ENCODE measurements around the gene CDH7. TPM values are rescaled to one million over a fixed set of nuclear protein-coding genes. Genes with fewer than 3 reads are reported as not detected.
A peak's percentile ranks its signal among the peaks of the same experiment; 100 is the strongest.

The CDH7 gene
- total RNA-seq = not detected

GRCh38 chr18:65750389-65751154 lies at the start of gene CDH7:
Gene CDH7 (plus strand): TSS chr18:65751012. CDS start chr18:65762843, 11,831 bp downstream.
- no peak within 1 kb of the TSS for H3K27ac ChIP-seq
- TF ChIP-seq POLR2A (IDR thresholded peaks at IDR 0.05) (no peak), CTCF (IDR thresholded peaks at IDR 0.05) (no peak)
- DNase-seq = no peak
- H3K36me3 ChIP-seq = no peaks in the 10 kb centered on the region
- H3K4me3 ChIP-seq = peak within 1 kb of the TSS in 2 of 4 donors; percentile 26 to 40
- H3K27me3 ChIP-seq = peaks cover 0 to 4% of the 10 kb centered on the region in 2 donors
- H3K9me3 ChIP-seq = no peaks in the 10 kb centered on the region
- peaks cover 0 to 11% (median 0%) of the 10 kb centered on the region in 4 donors for H3K4me1 ChIP-seq

- Histone ChIP-seq H3K9me3 (no peaks in the 10 kb centered on the region), H3K27me3 (no peaks in the 10 kb centered on the region), H3K36me3 (no peaks in the 10 kb centered on the region), H3K4me1 (no peaks in the 10 kb centered on the region), H3K27ac (no peak overlapping the region), H3K4me3 (no peak overlapping the region)
- TF ChIP-seq CTCF (IDR thresholded peaks at IDR 0.05) (no peak), POLR2A (IDR thresholded peaks at IDR 0.05) (no peak)
- DNase-seq = no peak
Observed at GRCh38 chr18:65704046-65704445, 46.8 kb upstream of the CDH7 start.

GRCh38 chr18:65706646-65707045 lies 44.2 kb upstream of the CDH7 start:
- no peaks in the 10 kb centered on the region for H3K36me3 ChIP-seq
- H3K27me3 ChIP-seq = no peaks in the 10 kb centered on the region
- H3K4me3 ChIP-seq = no peak overlapping the region
- TF ChIP-seq POLR2A (IDR thresholded peaks at IDR 0.05) = no peak
- no peak for TF ChIP-seq CTCF (IDR thresholded peaks at IDR 0.05)
- no peaks in the 10 kb centered on the region for H3K9me3 ChIP-seq
- H3K4me1 ChIP-seq = no peaks in the 10 kb centered on the region
- DNase-seq = no peak
- H3K27ac ChIP-seq = no peak overlapping the region

- no peaks in the 10 kb centered on the region for H3K36me3 ChIP-seq
- H3K4me1 ChIP-seq = no peaks in the 10 kb centered on the region
- TF ChIP-seq POLR2A (IDR thresholded peaks at IDR 0.05) (no peak), CTCF (IDR thresholded peaks at IDR 0.05) (no peak)
- H3K4me3 ChIP-seq = no peak overlapping the region
- H3K9me3 ChIP-seq = no peaks in the 10 kb centered on the region
- H3K27ac ChIP-seq = no peak overlapping the region
- DNase-seq = no peak
- H3K27me3 ChIP-seq = no peaks in the 10 kb centered on the region
Observed at GRCh38 chr18:65711493-65711892, 39.3 kb upstream of the CDH7 start.

- Histone ChIP-seq H3K27me3 (no peaks in the 10 kb centered on the region), H3K27ac (no peak overlapping the region), H3K9me3 (no peaks in the 10 kb centered on the region), H3K36me3 (no peaks in the 10 kb centered on the region), H3K4me3 (no peak overlapping the region), H3K4me1 (peaks cover 0 to 3% (median 0%) of the 10 kb centered on the region in 4 donors)
- DNase-seq = no peak
- TF ChIP-seq POLR2A (IDR thresholded peaks at IDR 0.05) (no peak), CTCF (IDR thresholded peaks at IDR 0.05) (no peak)
Observed at GRCh38 chr18:65721619-65722018, 29.2 kb upstream of the CDH7 start.

All from Peyer's patch (tissue), 4 donors.